WTC11 (cell line): ENCODE results near the gene C5orf15. TPM values are rescaled to one million over a fixed set of nuclear protein-coding genes. Genes with fewer than 3 reads are reported as not detected.
A peak's percentile ranks its signal among the peaks of the same experiment; 100 is the strongest.

Source experiments
- ATAC-seq: fragments of 200-7000 bp; cut with Tn5 transposase; 2 replicates; pipeline ENCODE4 v1.10.0; 2021; ENCODE audit warnings: mild to moderate bottlenecking, moderate library complexity
- CTCF ChIA-PET: fragments of 300-600 bp; sonication (Branson Sonifier 250); formaldehyde crosslinking; loops from one replicate; lab custom pipeline; 2021; ENCODE audit warnings: antibody characterized with exemption; lab: Charles Lee
- POLR2A ChIA-PET: fragments of 350-600 bp; sonication (Branson Sonifier 250); formaldehyde crosslinking; loops from one replicate; lab custom pipeline; 2021; ENCODE audit warnings: antibody characterized with exemption; lab: Charles Lee
- DNase-seq: peaks from one replicate; pipeline ENCODE4 v3.0.0; 2021; ENCODE audit warnings: low spot score
- H3K27ac Mint-ChIP-seq: 2 replicates; pipeline ENCODE4 v1.8.0; 2021; ENCODE audit warnings: mixed read lengths
- H3K27me3 Mint-ChIP-seq: 2 replicates; pipeline ENCODE4 v1.8.0; 2021; ENCODE audit warnings: low read depth, mild to moderate bottlenecking, moderate library complexity, mixed read lengths
- H3K36me3 Mint-ChIP-seq: 2 replicates; pipeline ENCODE4 v1.8.0; 2021; ENCODE audit warnings: mixed read lengths
- H3K4me1 Mint-ChIP-seq: 2 replicates; pipeline ENCODE4 v1.8.0; 2022; ENCODE audit warnings: mixed read lengths
- H3K4me3 Mint-ChIP-seq: 2 replicates; pipeline ENCODE4 v1.8.0; 2021; ENCODE audit warnings: mild to moderate bottlenecking, moderate library complexity, mixed read lengths
- H3K9me3 Mint-ChIP-seq: 2 replicates; pipeline ENCODE4 v1.8.0; 2021; ENCODE audit warnings: mixed read lengths
- E2F4 ChIP-seq: sonication (generic); formaldehyde crosslinking; IDR thresholded peaks from 2 replicates; pipeline ENCODE4 v1.8.1; 2022; ENCODE audit warnings: low read depth, mild to moderate bottlenecking, moderate library complexity, missing genetic modification reagents, borderline replicate concordance
- FOXP1 ChIP-seq: sonication (generic); formaldehyde crosslinking; IDR thresholded peaks from 2 replicates; pipeline ENCODE4 v1.8.0; 2022; ENCODE audit warnings: missing genetic modification reagents, mild to moderate bottlenecking, moderate library complexity, borderline replicate concordance
- GABPB1 ChIP-seq: sonication (generic); formaldehyde crosslinking; IDR thresholded peaks from 2 replicates; pipeline ENCODE4 v1.8.1; 2023; ENCODE audit warnings: mild to moderate bottlenecking, missing genetic modification reagents
- GTF2I ChIP-seq: fragments of 250-450 bp; sonication (Bioruptor Pico); conservative IDR thresholded peaks from 2 replicates; pipeline ENCODE4 v1.4.0; 2021; ENCODE audit warnings: mild to moderate bottlenecking
- JAZF1 ChIP-seq: fragments of 250-450 bp; sonication (Bioruptor Pico); IDR thresholded peaks from 2 replicates; pipeline ENCODE4 v1.9.0; 2021; ENCODE audit warnings: moderate library complexity, mild to moderate bottlenecking, inconsistent platforms
- MYBL2 ChIP-seq: sonication (generic); formaldehyde crosslinking; IDR thresholded peaks from 2 replicates; pipeline ENCODE4 v1.8.1; 2023; ENCODE audit warnings: mild to moderate bottlenecking, moderate library complexity, missing genetic modification reagents
- NFYB ChIP-seq: sonication (generic); formaldehyde crosslinking; conservative IDR thresholded peaks from 2 replicates; pipeline ENCODE4 v1.8.0; 2022; ENCODE audit warnings: low read depth, missing genetic modification reagents
- SMAD4 ChIP-seq: sonication (generic); formaldehyde crosslinking; IDR thresholded peaks from 2 replicates; pipeline ENCODE4 v1.8.0; 2022; ENCODE audit warnings: mild to moderate bottlenecking, missing genetic modification reagents
- ZNF263 ChIP-seq: sonication (generic); formaldehyde crosslinking; IDR thresholded peaks from 2 replicates; pipeline ENCODE4 v1.8.1; 2022; ENCODE audit warnings: low read depth, mild to moderate bottlenecking, moderate library complexity, missing genetic modification reagents
- ZNF425 ChIP-seq: fragments of 250-450 bp; sonication (Bioruptor Pico); conservative IDR thresholded peaks from 2 replicates; pipeline ENCODE4 v1.9.0; 2021; ENCODE audit warnings: mild to moderate bottlenecking
- total RNA-seq: library from RNA; stranded (reverse); gene quantifications from 3 replicates; pipeline ENCODE4 v1.2.3, GENCODE V29; 2021
- TF ChIP-seq, protein P1 (sequence below): sonication (generic); formaldehyde crosslinking; IDR thresholded peaks from 2 replicates; pipeline ENCODE4 v1.8.0; 2022; ENCODE audit warnings: mild to moderate bottlenecking, missing genetic modification reagents
- TF ChIP-seq, protein P2 (sequence below): sonication (generic); formaldehyde crosslinking; IDR thresholded peaks from 2 replicates; pipeline ENCODE4 v1.8.0; 2023; ENCODE audit warnings: missing genetic modification reagents, mild to moderate bottlenecking, borderline replicate concordance
- TF ChIP-seq, protein P3 (sequence below): sonication (generic); formaldehyde crosslinking; IDR thresholded peaks from 2 replicates; pipeline ENCODE4 v1.8.1; 2022; ENCODE audit warnings: mild to moderate bottlenecking, moderate library complexity, missing genetic modification reagents
- TF ChIP-seq, protein P4 (sequence below): sonication (generic); formaldehyde crosslinking; IDR thresholded peaks from 2 replicates; pipeline ENCODE4 v1.8.1; 2023; ENCODE audit warnings: mild to moderate bottlenecking, missing genetic modification reagents, borderline replicate concordance

C5orf15 gene
- total RNA-seq, 1 experiment from 2014 or later = 32.7 TPM

- TF ChIP-seq, protein P1, sequence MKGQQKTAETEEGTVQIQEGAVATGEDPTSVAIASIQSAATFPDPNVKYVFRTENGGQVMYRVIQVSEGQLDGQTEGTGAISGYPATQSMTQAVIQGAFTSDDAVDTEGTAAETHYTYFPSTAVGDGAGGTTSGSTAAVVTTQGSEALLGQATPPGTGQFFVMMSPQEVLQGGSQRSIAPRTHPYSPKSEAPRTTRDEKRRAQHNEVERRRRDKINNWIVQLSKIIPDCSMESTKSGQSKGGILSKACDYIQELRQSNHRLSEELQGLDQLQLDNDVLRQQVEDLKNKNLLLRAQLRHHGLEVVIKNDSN = peak; percentile 88
- no peak for TF ChIP-seq MYBL2
- no peak for TF ChIP-seq GABPB1 (CRISPR knock-in tag)
- no peak for TF ChIP-seq ZNF263 (CRISPR knock-in tag)
These were observed 39.3 kb upstream of the C5orf15 start (continued) for GRCh38 chr5:134007581-134008265.

GRCh38 chr5:134006115-134006514 lies 37.7 kb upstream of the C5orf15 start:
- DNase-seq (peak; percentile 39), ATAC-seq (peak; percentile 3)
- H3K36me3 Mint-ChIP-seq = peaks cover 8% of the 10 kb centered on the region
- CTCF ChIA-PET = interaction anchor here (0.7 to 5.4 kb wide), 4 partner anchors 9 to 134 kb away, joined by 4 to 37 read pairs (median 15); no protein-coding TSS in a partner anchor
- no peaks in the 10 kb centered on the region for H3K27me3 Mint-ChIP-seq
- H3K4me1 Mint-ChIP-seq = peaks cover 46% of the 10 kb centered on the region
- H3K4me3 Mint-ChIP-seq = peak overlapping the region; percentile 89
- TF ChIP-seq GTF2I (CRISPR knock-in tag) (no peak), E2F4 (CRISPR knock-in tag) (no peak), SMAD4 (CRISPR knock-in tag) (no peak), NFYB (no peak), FOXP1 (CRISPR knock-in tag) (0 out of 2 replicates have a peak, but pooled peaks have one; percentile 36), JAZF1 (CRISPR knock-in tag) (no peak), ZNF425 (no peak)
- TF ChIP-seq, protein P2, sequence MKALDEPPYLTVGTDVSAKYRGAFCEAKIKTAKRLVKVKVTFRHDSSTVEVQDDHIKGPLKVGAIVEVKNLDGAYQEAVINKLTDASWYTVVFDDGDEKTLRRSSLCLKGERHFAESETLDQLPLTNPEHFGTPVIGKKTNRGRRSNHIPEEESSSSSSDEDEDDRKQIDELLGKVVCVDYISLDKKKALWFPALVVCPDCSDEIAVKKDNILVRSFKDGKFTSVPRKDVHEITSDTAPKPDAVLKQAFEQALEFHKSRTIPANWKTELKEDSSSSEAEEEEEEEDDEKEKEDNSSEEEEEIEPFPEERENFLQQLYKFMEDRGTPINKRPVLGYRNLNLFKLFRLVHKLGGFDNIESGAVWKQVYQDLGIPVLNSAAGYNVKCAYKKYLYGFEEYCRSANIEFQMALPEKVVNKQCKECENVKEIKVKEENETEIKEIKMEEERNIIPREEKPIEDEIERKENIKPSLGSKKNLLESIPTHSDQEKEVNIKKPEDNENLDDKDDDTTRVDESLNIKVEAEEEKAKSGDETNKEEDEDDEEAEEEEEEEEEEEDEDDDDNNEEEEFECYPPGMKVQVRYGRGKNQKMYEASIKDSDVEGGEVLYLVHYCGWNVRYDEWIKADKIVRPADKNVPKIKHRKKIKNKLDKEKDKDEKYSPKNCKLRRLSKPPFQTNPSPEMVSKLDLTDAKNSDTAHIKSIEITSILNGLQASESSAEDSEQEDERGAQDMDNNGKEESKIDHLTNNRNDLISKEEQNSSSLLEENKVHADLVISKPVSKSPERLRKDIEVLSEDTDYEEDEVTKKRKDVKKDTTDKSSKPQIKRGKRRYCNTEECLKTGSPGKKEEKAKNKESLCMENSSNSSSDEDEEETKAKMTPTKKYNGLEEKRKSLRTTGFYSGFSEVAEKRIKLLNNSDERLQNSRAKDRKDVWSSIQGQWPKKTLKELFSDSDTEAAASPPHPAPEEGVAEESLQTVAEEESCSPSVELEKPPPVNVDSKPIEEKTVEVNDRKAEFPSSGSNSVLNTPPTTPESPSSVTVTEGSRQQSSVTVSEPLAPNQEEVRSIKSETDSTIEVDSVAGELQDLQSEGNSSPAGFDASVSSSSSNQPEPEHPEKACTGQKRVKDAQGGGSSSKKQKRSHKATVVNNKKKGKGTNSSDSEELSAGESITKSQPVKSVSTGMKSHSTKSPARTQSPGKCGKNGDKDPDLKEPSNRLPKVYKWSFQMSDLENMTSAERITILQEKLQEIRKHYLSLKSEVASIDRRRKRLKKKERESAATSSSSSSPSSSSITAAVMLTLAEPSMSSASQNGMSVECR = 0 out of 2 replicates have a peak, but pooled peaks have one; percentile 5
- TF ChIP-seq, protein P3, sequence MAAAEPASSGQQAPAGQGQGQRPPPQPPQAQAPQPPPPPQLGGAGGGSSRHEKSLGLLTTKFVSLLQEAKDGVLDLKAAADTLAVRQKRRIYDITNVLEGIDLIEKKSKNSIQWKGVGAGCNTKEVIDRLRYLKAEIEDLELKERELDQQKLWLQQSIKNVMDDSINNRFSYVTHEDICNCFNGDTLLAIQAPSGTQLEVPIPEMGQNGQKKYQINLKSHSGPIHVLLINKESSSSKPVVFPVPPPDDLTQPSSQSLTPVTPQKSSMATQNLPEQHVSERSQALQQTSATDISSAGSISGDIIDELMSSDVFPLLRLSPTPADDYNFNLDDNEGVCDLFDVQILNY (CRISPR knock-in tag) = 0 out of 2 replicates have a peak, but pooled peaks have one; percentile 14
- TF ChIP-seq, protein P4, sequence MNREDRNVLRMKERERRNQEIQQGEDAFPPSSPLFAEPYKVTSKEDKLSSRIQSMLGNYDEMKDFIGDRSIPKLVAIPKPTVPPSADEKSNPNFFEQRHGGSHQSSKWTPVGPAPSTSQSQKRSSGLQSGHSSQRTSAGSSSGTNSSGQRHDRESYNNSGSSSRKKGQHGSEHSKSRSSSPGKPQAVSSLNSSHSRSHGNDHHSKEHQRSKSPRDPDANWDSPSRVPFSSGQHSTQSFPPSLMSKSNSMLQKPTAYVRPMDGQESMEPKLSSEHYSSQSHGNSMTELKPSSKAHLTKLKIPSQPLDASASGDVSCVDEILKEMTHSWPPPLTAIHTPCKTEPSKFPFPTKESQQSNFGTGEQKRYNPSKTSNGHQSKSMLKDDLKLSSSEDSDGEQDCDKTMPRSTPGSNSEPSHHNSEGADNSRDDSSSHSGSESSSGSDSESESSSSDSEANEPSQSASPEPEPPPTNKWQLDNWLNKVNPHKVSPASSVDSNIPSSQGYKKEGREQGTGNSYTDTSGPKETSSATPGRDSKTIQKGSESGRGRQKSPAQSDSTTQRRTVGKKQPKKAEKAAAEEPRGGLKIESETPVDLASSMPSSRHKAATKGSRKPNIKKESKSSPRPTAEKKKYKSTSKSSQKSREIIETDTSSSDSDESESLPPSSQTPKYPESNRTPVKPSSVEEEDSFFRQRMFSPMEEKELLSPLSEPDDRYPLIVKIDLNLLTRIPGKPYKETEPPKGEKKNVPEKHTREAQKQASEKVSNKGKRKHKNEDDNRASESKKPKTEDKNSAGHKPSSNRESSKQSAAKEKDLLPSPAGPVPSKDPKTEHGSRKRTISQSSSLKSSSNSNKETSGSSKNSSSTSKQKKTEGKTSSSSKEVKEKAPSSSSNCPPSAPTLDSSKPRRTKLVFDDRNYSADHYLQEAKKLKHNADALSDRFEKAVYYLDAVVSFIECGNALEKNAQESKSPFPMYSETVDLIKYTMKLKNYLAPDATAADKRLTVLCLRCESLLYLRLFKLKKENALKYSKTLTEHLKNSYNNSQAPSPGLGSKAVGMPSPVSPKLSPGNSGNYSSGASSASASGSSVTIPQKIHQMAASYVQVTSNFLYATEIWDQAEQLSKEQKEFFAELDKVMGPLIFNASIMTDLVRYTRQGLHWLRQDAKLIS (CRISPR knock-in tag) = no peak
- TF ChIP-seq, all 79 proteins: peak for 3
- no peaks in the 10 kb centered on the region; the same call in 1 of the 2 replicates for H3K9me3 Mint-ChIP-seq
- POLR2A ChIA-PET = no interaction called here
- peak overlapping the region; percentile 92 for H3K27ac Mint-ChIP-seq
